A673 (cell line): ENCODE measurements around the gene PRKAR1A. TPM values are rescaled to one million over a fixed set of nuclear protein-coding genes. Genes with fewer than 3 reads are reported as not detected.

Experiments
- BruUV-seq: library from RNA; stranded (reverse); fragments of 400-500 nt; replicated peaks from 2 replicates; lab custom pipeline; 2021; lab: Mats Ljungman, UMichigan
- CTCF ChIA-PET: fragments of 300-600 bp; sonication (Branson Sonifier 250); formaldehyde crosslinking; loops from one replicate; lab custom pipeline; 2022; ENCODE audit warnings: antibody characterized with exemption; lab: Charles Lee
- POLR2A ChIA-PET: fragments of 300-600 bp; sonication (Branson Sonifier 250); formaldehyde crosslinking; loops from one replicate; lab custom pipeline; 2022; ENCODE audit warnings: antibody characterized with exemption; ENCODE audit not compliant: low non-redundant PET; lab: Charles Lee
- DNase-seq: peaks from one replicate; pipeline ENCODE4 v3.0.0-alpha.2; 2015; ENCODE audit warnings: low spot score
- H3K27ac ChIP-seq: fragments of 200-600 bp; sonication (generic); 2 replicates; pipeline ENCODE4 v1.5.1; 2016; ENCODE audit warnings: mixed run types, low read depth, mild to moderate bottlenecking, mixed read lengths, antibody characterized with exemption, low read length; ENCODE audit not compliant: poor library complexity, severe bottlenecking
- H3K27me3 ChIP-seq: fragments of 200-600 bp; sonication (generic); replicated peaks from 2 replicates; pipeline ENCODE4 v1.6.1; 2017; ENCODE audit warnings: mixed run types, low read depth, mild to moderate bottlenecking, mixed read lengths, antibody characterized with exemption, low read length; ENCODE audit not compliant: insufficient read depth, poor library complexity
- H3K36me3 ChIP-seq: fragments of 200-600 bp; sonication (generic); 2 replicates; pipeline ENCODE4 v1.6.1; 2016; ENCODE audit warnings: mixed run types, mild to moderate bottlenecking, mixed read lengths, antibody characterized with exemption, low read length; ENCODE audit not compliant: insufficient read depth, poor library complexity, severe bottlenecking
- H3K4me1 ChIP-seq: fragments of 200-600 bp; sonication (generic); 2 replicates; pipeline ENCODE4 v1.6.1; 2017; ENCODE audit warnings: mixed run types, mild to moderate bottlenecking, mixed read lengths, antibody characterized with exemption, low read length; ENCODE audit not compliant: insufficient read depth, poor library complexity, severe bottlenecking
- H3K4me3 ChIP-seq: fragments of 200-600 bp; sonication (generic); 2 replicates; pipeline ENCODE4 v1.5.1; 2016; ENCODE audit warnings: low read depth, mixed run types, mild to moderate bottlenecking, mixed read lengths, low read length; ENCODE audit not compliant: poor library complexity, severe bottlenecking
- H3K9me3 ChIP-seq: fragments of 200-600 bp; sonication (generic); 2 replicates; pipeline ENCODE4 v1.6.1; 2016; ENCODE audit warnings: mixed run types, low read depth, mild to moderate bottlenecking, mixed read lengths, antibody characterized with exemption, low read length; ENCODE audit not compliant: poor library complexity, severe bottlenecking
- EZH2 ChIP-seq: fragments of 200-600 bp; sonication (generic); IDR thresholded peaks from 2 replicates; pipeline ENCODE4 v1.6.1; 2017; ENCODE audit warnings: borderline replicate concordance, low read depth, mild to moderate bottlenecking, mixed read lengths, antibody characterized with exemption, low read length; ENCODE audit not compliant: poor library complexity, severe bottlenecking
- intact Hi-C: fragments of 100-400 bp; cut with micrococcal nuclease; formaldehyde crosslinking; loops from one replicate; pipeline ENCODE4 v1.10.0; 2022; ENCODE audit not compliant: unreplicated experiment
- total RNA-seq: library from RNA; stranded (reverse); gene quantifications from 2 replicates; pipeline ENCODE4 v1.2.3, GENCODE V29; 2021
- TF ChIP-seq, protein P1 (sequence below): fragments of 300-800, 200-600 bp; sonication (generic); conservative IDR thresholded peaks from 2 replicates; pipeline ENCODE4 v1.5.1; 2017; ENCODE audit warnings: low read depth, mild to moderate bottlenecking, antibody characterized with exemption, low read length, moderate library complexity, mixed read lengths

PRKAR1A gene
- total RNA-seq, 1 experiment from 2014 or later: 168 TPM

DNA sequence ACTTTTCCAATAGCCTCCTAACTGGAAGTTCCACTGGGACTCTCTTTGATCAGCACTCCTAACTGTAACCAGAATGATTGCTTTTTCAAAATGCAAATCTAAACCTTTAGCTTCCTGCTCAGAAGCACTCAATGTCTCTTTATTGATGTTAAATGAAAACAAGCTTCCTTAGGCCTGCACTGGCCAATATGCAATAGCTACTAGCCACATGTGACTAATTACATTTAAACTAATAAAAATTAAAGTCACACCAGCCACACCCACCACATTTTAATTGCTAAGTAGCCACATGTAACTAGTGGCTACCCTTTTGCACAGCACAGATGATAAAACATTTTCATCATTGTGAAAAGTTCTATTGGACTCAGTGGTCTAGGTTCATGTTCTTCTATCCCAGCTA lies 57.1 kb downstream of the PRKAR1A start:
- intact Hi-C loops: no loop called here
- H3K27ac ChIP-seq: no peak overlapping the region
- H3K27me3 ChIP-seq: no peaks in the 10 kb centered on the region
- CTCF ChIA-PET: no interaction called here
- no peak for DNase-seq
- TF ChIP-seq, protein P1, sequence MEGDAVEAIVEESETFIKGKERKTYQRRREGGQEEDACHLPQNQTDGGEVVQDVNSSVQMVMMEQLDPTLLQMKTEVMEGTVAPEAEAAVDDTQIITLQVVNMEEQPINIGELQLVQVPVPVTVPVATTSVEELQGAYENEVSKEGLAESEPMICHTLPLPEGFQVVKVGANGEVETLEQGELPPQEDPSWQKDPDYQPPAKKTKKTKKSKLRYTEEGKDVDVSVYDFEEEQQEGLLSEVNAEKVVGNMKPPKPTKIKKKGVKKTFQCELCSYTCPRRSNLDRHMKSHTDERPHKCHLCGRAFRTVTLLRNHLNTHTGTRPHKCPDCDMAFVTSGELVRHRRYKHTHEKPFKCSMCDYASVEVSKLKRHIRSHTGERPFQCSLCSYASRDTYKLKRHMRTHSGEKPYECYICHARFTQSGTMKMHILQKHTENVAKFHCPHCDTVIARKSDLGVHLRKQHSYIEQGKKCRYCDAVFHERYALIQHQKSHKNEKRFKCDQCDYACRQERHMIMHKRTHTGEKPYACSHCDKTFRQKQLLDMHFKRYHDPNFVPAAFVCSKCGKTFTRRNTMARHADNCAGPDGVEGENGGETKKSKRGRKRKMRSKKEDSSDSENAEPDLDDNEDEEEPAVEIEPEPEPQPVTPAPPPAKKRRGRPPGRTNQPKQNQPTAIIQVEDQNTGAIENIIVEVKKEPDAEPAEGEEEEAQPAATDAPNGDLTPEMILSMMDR: no peak
- TF ChIP-seq EZH2: no peak
- no peak overlapping the region for H3K4me3 ChIP-seq
- POLR2A ChIA-PET: no interaction called here
- no TSS peak for BruUV-seq
- no peaks in the 10 kb centered on the region for H3K9me3 ChIP-seq
- no peaks in the 10 kb centered on the region for H3K36me3 ChIP-seq
- no peaks in the 10 kb centered on the region for H3K4me1 ChIP-seq

DNA sequence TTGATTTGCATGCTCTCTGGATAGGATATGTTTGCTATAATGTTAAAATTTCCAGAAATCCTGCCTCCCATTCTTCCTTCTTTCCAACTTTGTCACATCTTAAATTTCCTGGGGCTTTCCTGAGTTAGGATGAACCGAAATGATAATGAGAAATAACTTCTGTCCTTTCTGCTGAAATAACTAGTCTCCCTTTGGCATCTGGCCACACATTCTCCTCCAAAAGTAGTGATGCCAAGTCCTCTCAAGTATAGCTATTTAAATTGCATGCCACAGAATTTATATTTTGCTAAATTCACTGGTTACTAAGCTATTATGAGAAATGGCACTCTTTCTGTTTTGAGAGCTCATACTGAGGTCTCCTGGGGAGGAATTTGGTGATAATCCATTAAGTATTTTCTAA lies 58.3 kb downstream of the PRKAR1A start:
- ChIA-PET POLR2A (no interaction called here), CTCF (no interaction called here)
- H3K4me3 ChIP-seq: no peak overlapping the region
- H3K9me3 ChIP-seq: no peaks in the 10 kb centered on the region
- H3K27me3 ChIP-seq: no peaks in the 10 kb centered on the region
- TF ChIP-seq, protein P1: no peak
- TF ChIP-seq EZH2: no peak
- BruUV-seq: no TSS peak
- intact Hi-C loops: no loop called here
- H3K36me3 ChIP-seq: no peaks in the 10 kb centered on the region
- no peaks in the 10 kb centered on the region for H3K4me1 ChIP-seq
- H3K27ac ChIP-seq: no peak overlapping the region
- DNase-seq: no peak

DNA sequence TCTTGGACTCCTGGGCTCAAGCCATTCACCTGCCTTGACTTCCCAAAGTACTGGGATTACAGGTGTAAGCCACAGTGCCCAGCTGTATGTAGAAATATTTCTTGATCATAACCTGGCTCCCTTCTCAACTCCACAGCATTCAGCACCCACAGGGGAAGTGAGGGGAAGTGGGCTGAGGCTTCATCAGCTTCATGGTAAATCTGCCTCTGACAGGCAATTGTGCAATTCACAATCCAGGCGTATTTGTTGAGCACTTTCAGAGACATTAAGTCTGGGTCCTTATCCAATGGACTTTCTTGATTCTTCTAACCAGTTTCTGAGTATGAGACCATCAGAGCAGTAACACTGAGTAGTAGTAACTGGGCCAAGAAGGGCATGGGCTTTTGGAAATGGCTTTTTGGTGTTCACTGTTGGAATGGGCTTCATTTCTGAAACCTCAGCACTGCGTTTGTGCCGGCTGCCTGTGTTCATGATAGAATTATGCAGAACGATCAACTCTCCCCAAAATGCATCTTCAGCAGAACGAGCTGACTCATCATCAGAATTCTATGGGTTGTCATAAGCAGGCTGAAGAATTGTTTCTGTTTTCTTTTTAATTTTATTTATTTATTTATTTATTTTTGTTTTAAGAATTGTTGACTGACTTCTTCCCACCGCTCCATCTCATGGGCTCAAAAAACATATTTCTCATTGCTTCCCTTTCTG lies 60.1 kb downstream of the PRKAR1A start:
- no peak for DNase-seq
- intact Hi-C loops: no loop called here
- Histone ChIP-seq H3K36me3 (no peaks in the 10 kb centered on the region), H3K9me3 (no peaks in the 10 kb centered on the region), H3K4me1 (no peaks in the 10 kb centered on the region), H3K27me3 (no peaks in the 10 kb centered on the region), H3K4me3 (no peak overlapping the region), H3K27ac (no peak overlapping the region)
- no TSS peak for BruUV-seq
- ChIA-PET CTCF (no interaction called here), POLR2A (no interaction called here)
- TF ChIP-seq EZH2: no peak
- TF ChIP-seq, protein P1: no peak
